Mucosa of stomach (tissue), 1 donor: ENCODE results near the gene KIAA0408.

Experiments
- H3K27me3 ChIP-seq: one replicate; pipeline ENCODE4 v1.7.0; 2013; ENCODE audit warnings: mild to moderate bottlenecking, low read length; ENCODE audit not compliant: control insufficient read depth, insufficient read depth
- H3K36me3 ChIP-seq: one replicate; pipeline ENCODE4 v1.7.0; 2013; ENCODE audit warnings: low read length; ENCODE audit not compliant: control insufficient read depth, insufficient read depth
- H3K4me1 ChIP-seq: one replicate; pipeline ENCODE4 v1.7.0; 2013; ENCODE audit warnings: mild to moderate bottlenecking, low read length; ENCODE audit not compliant: control insufficient read depth, insufficient read depth
- H3K4me3 ChIP-seq: one replicate; pipeline ENCODE4 v1.7.0; 2013; ENCODE audit warnings: low read length
- H3K9ac ChIP-seq: one replicate; pipeline ENCODE4 v1.7.0; 2013; ENCODE audit warnings: mild to moderate bottlenecking, low read length, moderate library complexity
- H3K9me3 ChIP-seq: one replicate; pipeline ENCODE4 v1.7.0; 2013; ENCODE audit warnings: mild to moderate bottlenecking, low read length, moderate library complexity; ENCODE audit not compliant: control insufficient read depth
- donor health status: Pancreatic carcinoma.

KIAA0408 gene

GRCh38 chr6:127459231-127459641 lies at the start of gene KIAA0408:
Gene KIAA0408, minus strand, starts transcription at chr6:127459389. Its CDS starts 5,408 bp downstream, at chr6:127453981.
- Histone ChIP-seq H3K4me3 (no peak within 1 kb of the TSS), H3K4me1 (no peaks in the 10 kb centered on the region), H3K9ac (peak within 1 kb of the TSS; percentile 42), H3K9me3 (no peaks in the 10 kb centered on the region), H3K27me3 (peaks cover 5% of the 10 kb centered on the region), H3K36me3 (no peaks in the 10 kb centered on the region)

GRCh38 chr6:127506894-127507293 lies 47.7 kb upstream of the KIAA0408 start:
- Histone ChIP-seq H3K36me3 (no peaks in the 10 kb centered on the region), H3K9me3 (no peaks in the 10 kb centered on the region), H3K9ac (no peak overlapping the region), H3K4me3 (no peak overlapping the region), H3K27me3 (no peaks in the 10 kb centered on the region), H3K4me1 (no peaks in the 10 kb centered on the region)

GRCh38 chr6:127503022-127503421 lies 43.8 kb upstream of the KIAA0408 start:
- no peaks in the 10 kb centered on the region for H3K36me3 ChIP-seq
- H3K9ac ChIP-seq = no peak overlapping the region
- no peaks in the 10 kb centered on the region for H3K27me3 ChIP-seq
- no peaks in the 10 kb centered on the region for H3K9me3 ChIP-seq
- no peaks in the 10 kb centered on the region for H3K4me1 ChIP-seq
- no peak overlapping the region for H3K4me3 ChIP-seq

- Histone ChIP-seq H3K27me3 (no peaks in the 10 kb centered on the region), H3K4me1 (no peaks in the 10 kb centered on the region), H3K9me3 (no peaks in the 10 kb centered on the region), H3K9ac (no peak overlapping the region), H3K36me3 (no peaks in the 10 kb centered on the region), H3K4me3 (no peak overlapping the region)
These were observed 38.2 kb upstream of the KIAA0408 start for GRCh38 chr6:127497410-127497809.

- Histone ChIP-seq H3K36me3 (no peaks in the 10 kb centered on the region), H3K9ac (no peak overlapping the region), H3K27me3 (no peaks in the 10 kb centered on the region), H3K4me1 (no peaks in the 10 kb centered on the region), H3K9me3 (no peaks in the 10 kb centered on the region), H3K4me3 (no peak overlapping the region)
These were observed 37.3 kb upstream of the KIAA0408 start for GRCh38 chr6:127496471-127496870.

- H3K27me3 ChIP-seq = no peaks in the 10 kb centered on the region
- H3K9ac ChIP-seq = no peak overlapping the region
- no peaks in the 10 kb centered on the region for H3K4me1 ChIP-seq
- H3K4me3 ChIP-seq = no peak overlapping the region
- H3K36me3 ChIP-seq = no peaks in the 10 kb centered on the region
- H3K9me3 ChIP-seq = no peaks in the 10 kb centered on the region
These were observed 35.1 kb upstream of the KIAA0408 start for GRCh38 chr6:127494240-127494767.

- Histone ChIP-seq H3K27me3 (no peaks in the 10 kb centered on the region), H3K9me3 (no peaks in the 10 kb centered on the region), H3K4me3 (no peak overlapping the region), H3K4me1 (no peaks in the 10 kb centered on the region), H3K9ac (no peak overlapping the region), H3K36me3 (no peaks in the 10 kb centered on the region)
These were observed 30.1 kb upstream of the KIAA0408 start for GRCh38 chr6:127489248-127489647.

GRCh38 chr6:127486934-127487333 lies 27.7 kb upstream of the KIAA0408 start:
- H3K36me3 ChIP-seq = no peaks in the 10 kb centered on the region
- no peak overlapping the region for H3K4me3 ChIP-seq
- no peaks in the 10 kb centered on the region for H3K9me3 ChIP-seq
- no peaks in the 10 kb centered on the region for H3K4me1 ChIP-seq
- no peak overlapping the region for H3K9ac ChIP-seq
- H3K27me3 ChIP-seq = no peaks in the 10 kb centered on the region

- Histone ChIP-seq H3K27me3 (no peaks in the 10 kb centered on the region), H3K9ac (no peak overlapping the region), H3K36me3 (no peaks in the 10 kb centered on the region), H3K9me3 (no peaks in the 10 kb centered on the region), H3K4me1 (no peaks in the 10 kb centered on the region), H3K4me3 (no peak overlapping the region)
These were observed 25.1 kb upstream of the KIAA0408 start for GRCh38 chr6:127484212-127484863.

GRCh38 chr6:127483399-127484055 lies 24.3 kb upstream of the KIAA0408 start:
- H3K4me3 ChIP-seq = no peak overlapping the region

GRCh38 chr6:127482325-127482724 lies 23.1 kb upstream of the KIAA0408 start:
- Histone ChIP-seq H3K9ac (no peak overlapping the region), H3K4me3 (no peak overlapping the region), H3K4me1 (no peaks in the 10 kb centered on the region), H3K36me3 (no peaks in the 10 kb centered on the region), H3K9me3 (no peaks in the 10 kb centered on the region), H3K27me3 (no peaks in the 10 kb centered on the region)

More at GRCh38 chr6:127483399-127484055, 24.3 kb upstream of the KIAA0408 start:
- no peaks in the 10 kb centered on the region for H3K36me3 ChIP-seq
- no peaks in the 10 kb centered on the region for H3K27me3 ChIP-seq
- no peaks in the 10 kb centered on the region for H3K4me1 ChIP-seq
- no peak overlapping the region for H3K9ac ChIP-seq
- no peaks in the 10 kb centered on the region for H3K9me3 ChIP-seq

- no peak overlapping the region for H3K9ac ChIP-seq
- no peaks in the 10 kb centered on the region for H3K4me1 ChIP-seq
- no peaks in the 10 kb centered on the region for H3K36me3 ChIP-seq
- no peaks in the 10 kb centered on the region for H3K27me3 ChIP-seq
- H3K9me3 ChIP-seq = no peaks in the 10 kb centered on the region
- no peak overlapping the region for H3K4me3 ChIP-seq
These were observed 22.4 kb upstream of the KIAA0408 start for GRCh38 chr6:127481628-127482027.
